Sigmoid colon (tissue), 4 donors: ENCODE results near the gene GALNT12.

ENCODE experiments used
- CTCF ChIP-seq, 4 experiments: fragments of 450-650 bp in 3 of 4; fragments of 200-600 bp in 1 of 4; IDR thresholded peaks; one replicate each; pipeline ENCODE4 v1.5.1; 2016 to 2019; ENCODE audit warnings: antibody characterized with exemption in 4 of 4, mild to moderate bottlenecking in 3 of 4, moderate library complexity in 2 of 4
- POLR2AphosphoS5 ChIP-seq, 4 donors: sonication (generic); formaldehyde crosslinking; IDR thresholded peaks; one replicate each; pipeline ENCODE4 v1.6.1; 2017; ENCODE audit warnings: antibody characterized with exemption in 4 of 4

- TF ChIP-seq CTCF (IDR thresholded peaks at IDR 0.05) = no peak
- TF ChIP-seq POLR2AphosphoS5 (IDR thresholded peaks at IDR 0.05) = peak in 1 of 4 donors; percentile 14
Measured at GRCh38 chr9:98804083-98804482, 3.4 kb upstream of the GALNT12 start.
